Keratinocyte (primary cell): Measurements from ENCODE around the gene USP35. TPM values are rescaled to one million over a fixed set of nuclear protein-coding genes. Genes with fewer than 3 reads are reported as not detected.

Experiments used
- DNase-seq: peaks from one replicate; pipeline ENCODE4 v3.0.0-alpha.2; 2011; ENCODE audit warnings: low read depth, missing footprints, low spot score
- FAIRE-seq: peaks from 2 replicates; lab custom pipeline; 2011; peaks lifted over from hg19 to GRCh38; lab: Jason Lieb, UNC
- H2AFZ ChIP-seq: 2 replicates; pipeline ENCODE4 v1.6.0; 2012; ENCODE audit warnings: low read length, control low read depth, inconsistent platforms; ENCODE audit not compliant: control insufficient read depth
- H3K27ac ChIP-seq: 2 replicates; pipeline ENCODE4 v1.5.1; 2011; ENCODE audit warnings: low read length; ENCODE audit not compliant: control insufficient read depth, insufficient read depth
- H3K27me3 ChIP-seq: 3 replicates; pipeline ENCODE4 v1.6.0; 2011; ENCODE audit warnings: low read length; ENCODE audit not compliant: control insufficient read depth, insufficient read depth; ENCODE audit errors: extremely low read depth
- H3K36me3 ChIP-seq, 2 experiments: 2 replicates in 1 of 2; 3 replicates in 1 of 2; pipeline ENCODE4 v1.5.1; 2011; ENCODE audit warnings: low read length in 2 of 2, mild to moderate bottlenecking in 1 of 2; ENCODE audit not compliant: control insufficient read depth in 2 of 2, insufficient read depth in 2 of 2; ENCODE audit errors: extremely low read depth in 1 of 2
- H3K4me1 ChIP-seq: 3 replicates; pipeline ENCODE4 v1.5.1; 2011; ENCODE audit warnings: low read length; ENCODE audit not compliant: control insufficient read depth, insufficient read depth; ENCODE audit errors: extremely low read depth
- H3K4me2 ChIP-seq: 3 replicates; pipeline ENCODE4 v1.6.0; 2011; ENCODE audit warnings: low read depth, low read length; ENCODE audit not compliant: control insufficient read depth, insufficient read depth; ENCODE audit errors: extremely low read depth
- H3K4me3 ChIP-seq, 3 experiments: fragments of 200-600 bp in 1 of 3; sonication (generic) in 1 of 3; 2 replicates in 2 of 3; 3 replicates in 1 of 3; pipeline ENCODE4 v1.5.1; 2011 to 2016; ENCODE audit warnings: low read length in 3 of 3, mild to moderate bottlenecking in 3 of 3, control low read depth in 2 of 3, inconsistent platforms in 1 of 3, low read depth in 1 of 3, mixed read lengths in 1 of 3, mixed run types in 1 of 3, moderate library complexity in 1 of 3; ENCODE audit not compliant: control insufficient read depth in 2 of 3, insufficient read depth in 2 of 3; ENCODE audit errors: extremely low read depth in 1 of 3
- H3K79me2 ChIP-seq: 2 replicates; pipeline ENCODE4 v1.6.0; 2012; ENCODE audit warnings: low read length; ENCODE audit not compliant: control insufficient read depth, insufficient read depth
- H3K9ac ChIP-seq: 3 replicates; pipeline ENCODE4 v1.6.0; 2011; ENCODE audit warnings: low read length; ENCODE audit not compliant: control insufficient read depth, insufficient read depth; ENCODE audit errors: extremely low read depth
- H3K9me1 ChIP-seq: 3 replicates; pipeline ENCODE4 v1.6.0; 2011; ENCODE audit warnings: low read length; ENCODE audit not compliant: control insufficient read depth, insufficient read depth; ENCODE audit errors: extremely low read depth
- H3K9me3 ChIP-seq: 2 replicates; pipeline ENCODE4 v1.5.1; 2012; ENCODE audit warnings: low read depth, low read length; ENCODE audit not compliant: control insufficient read depth
- H4K20me1 ChIP-seq: 3 replicates; pipeline ENCODE4 v1.6.0; 2011; ENCODE audit warnings: low read length; ENCODE audit not compliant: control insufficient read depth, insufficient read depth; ENCODE audit errors: extremely low read depth
- EZH2 ChIP-seq: IDR thresholded peaks from one replicate; pipeline ENCODE4 v1.6.1; 2012; ENCODE audit warnings: inconsistent platforms, mild to moderate bottlenecking, low read length, moderate library complexity
- dilution Hi-C: fragments of 300-500 bp; cut with MboI; formaldehyde crosslinking; loops from one replicate; pipeline ENCODE4 v1.7.0; 2020; ENCODE audit warnings: low sequenced_read_pairs; ENCODE audit not compliant: extremely low pct_ligation_motif_present
- polyA plus RNA-seq, 5 experiments: library from polyadenylated mRNA; depleted of rRNA in 3 of 5; stranded (reverse) in 3 of 5; stranded (forward) in 1 of 5; unstranded in 1 of 5; fragments of >200 nt; gene quantifications; 1 replicate in 1 of 5; 2 replicates in 3 of 5; 3 replicates in 1 of 5; pipeline versions ENCODE4 v1.2.1 to v1.2.3, GENCODE V29; 2011 to 2012; ENCODE audit warnings: missing spikeins in 2 of 5, low read depth in 1 of 5, low replicate concordance in 1 of 5
- TF ChIP-seq, protein P1 (sequence below), 3 experiments: IDR thresholded peaks in 1 of 3; conservative IDR thresholded peaks in 1 of 3; optimal IDR thresholded peaks in 1 of 3; 2 replicates in 2 of 3; 3 replicates in 1 of 3; pipeline versions ENCODE3 to v1.5.1; 2011; ENCODE audit warnings: low read length in 3 of 3, mild to moderate bottlenecking in 3 of 3, moderate library complexity in 2 of 3, control low read depth in 1 of 3, inconsistent platforms in 1 of 3; ENCODE audit not compliant: insufficient read depth in 2 of 3; ENCODE audit errors: extremely low read depth in 1 of 3

Gene USP35
- polyA plus RNA-seq, 1 donor (not counting 4 experiments of a cell fraction or from before 2014, with no cell fraction given) = 5.0 TPM

DNA sequence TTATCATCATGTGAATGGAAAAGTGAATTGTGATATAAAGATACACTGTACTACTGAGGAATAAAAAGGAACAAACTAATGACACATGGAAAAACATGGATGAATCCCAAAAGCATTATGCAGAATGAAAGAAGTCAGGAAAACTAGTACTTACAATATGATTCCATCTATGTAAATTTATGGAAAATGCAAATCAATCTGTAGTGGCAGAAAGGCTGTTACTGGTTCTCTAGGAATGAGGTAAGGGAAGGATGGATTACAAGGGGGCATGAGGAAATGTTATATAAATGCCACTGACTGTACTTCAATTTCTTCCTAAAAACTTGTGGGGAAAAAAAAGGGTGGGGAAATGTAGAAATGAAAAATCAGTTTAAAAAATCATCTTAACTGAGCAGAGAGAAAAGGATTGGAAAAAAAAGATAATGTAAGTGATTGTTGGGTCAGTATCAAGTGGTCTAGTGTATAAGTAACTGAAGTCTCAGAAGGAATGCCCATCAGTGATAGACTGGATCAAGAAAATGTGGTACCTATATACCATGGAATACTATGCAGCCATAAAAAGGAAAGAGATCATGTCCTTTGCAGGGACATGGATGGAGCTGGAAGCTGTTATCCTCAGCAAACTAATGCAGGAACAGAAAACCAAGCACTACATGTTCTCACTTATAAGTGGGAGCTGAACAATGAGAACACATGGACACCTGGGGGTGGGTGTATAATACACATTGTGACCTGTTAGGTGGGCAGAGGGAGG is 48.8 kb downstream of the USP35 start:
- Histone ChIP-seq H2AFZ (no peak overlapping the region), H3K4me2 (no peak overlapping the region), H3K9me3 (no peaks in the 10 kb centered on the region), H3K4me3 (no peak overlapping the region), H3K79me2 (no peaks in the 10 kb centered on the region), H3K27ac (no peak overlapping the region), H3K9me1 (no peaks in the 10 kb centered on the region), H3K36me3 (no peaks in the 10 kb centered on the region), H3K9ac (no peak overlapping the region), H3K27me3 (no peaks in the 10 kb centered on the region), H3K4me1 (no peaks in the 10 kb centered on the region), H4K20me1 (no peaks in the 10 kb centered on the region)
- DNase-seq = no peak
- dilution Hi-C loops = no loop called here
- FAIRE-seq = no peak
- TF ChIP-seq, protein P1, sequence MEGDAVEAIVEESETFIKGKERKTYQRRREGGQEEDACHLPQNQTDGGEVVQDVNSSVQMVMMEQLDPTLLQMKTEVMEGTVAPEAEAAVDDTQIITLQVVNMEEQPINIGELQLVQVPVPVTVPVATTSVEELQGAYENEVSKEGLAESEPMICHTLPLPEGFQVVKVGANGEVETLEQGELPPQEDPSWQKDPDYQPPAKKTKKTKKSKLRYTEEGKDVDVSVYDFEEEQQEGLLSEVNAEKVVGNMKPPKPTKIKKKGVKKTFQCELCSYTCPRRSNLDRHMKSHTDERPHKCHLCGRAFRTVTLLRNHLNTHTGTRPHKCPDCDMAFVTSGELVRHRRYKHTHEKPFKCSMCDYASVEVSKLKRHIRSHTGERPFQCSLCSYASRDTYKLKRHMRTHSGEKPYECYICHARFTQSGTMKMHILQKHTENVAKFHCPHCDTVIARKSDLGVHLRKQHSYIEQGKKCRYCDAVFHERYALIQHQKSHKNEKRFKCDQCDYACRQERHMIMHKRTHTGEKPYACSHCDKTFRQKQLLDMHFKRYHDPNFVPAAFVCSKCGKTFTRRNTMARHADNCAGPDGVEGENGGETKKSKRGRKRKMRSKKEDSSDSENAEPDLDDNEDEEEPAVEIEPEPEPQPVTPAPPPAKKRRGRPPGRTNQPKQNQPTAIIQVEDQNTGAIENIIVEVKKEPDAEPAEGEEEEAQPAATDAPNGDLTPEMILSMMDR (optimal IDR thresholded peaks at IDR 0.05 in 1 of 3, IDR thresholded peaks at IDR 0.05 in 1 of 3, conservative IDR thresholded peaks at IDR 0.05 in 1 of 3; ENCODE audit: extremely low read depth in 1 of 3, insufficient read depth in 2 of 3, low read length in 3 of 3) = no peak
- no peak for TF ChIP-seq EZH2

DNA sequence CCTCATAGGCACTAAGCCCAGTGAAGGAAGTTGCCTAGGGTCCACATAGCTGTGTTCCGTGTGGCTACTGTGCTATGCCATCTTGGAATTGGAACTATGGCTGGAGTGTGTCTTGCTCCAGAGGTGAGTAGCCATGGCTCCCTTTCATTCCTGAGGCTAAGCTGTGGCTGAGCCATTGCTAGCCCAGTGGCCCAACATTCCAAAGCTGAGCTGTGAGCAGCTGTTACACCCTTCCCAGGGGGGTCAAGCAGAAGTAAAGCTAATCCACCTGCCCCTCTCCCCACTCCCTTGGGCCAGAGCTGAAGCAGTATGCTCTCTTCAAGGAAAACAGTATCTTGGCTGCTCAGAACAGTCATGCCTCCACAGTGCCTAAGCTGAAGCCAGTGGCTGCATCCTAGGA is 51.1 kb downstream of the USP35 start:
- Histone ChIP-seq H3K27ac (no peak overlapping the region), H3K79me2 (no peaks in the 10 kb centered on the region), H3K9me1 (no peaks in the 10 kb centered on the region), H3K4me1 (no peaks in the 10 kb centered on the region), H2AFZ (no peak overlapping the region), H4K20me1 (no peaks in the 10 kb centered on the region), H3K36me3 (no peaks in the 10 kb centered on the region), H3K9me3 (no peaks in the 10 kb centered on the region), H3K9ac (no peak overlapping the region), H3K27me3 (no peaks in the 10 kb centered on the region), H3K4me3 (no peak overlapping the region), H3K4me2 (no peak overlapping the region)
- TF ChIP-seq, protein P1 (optimal IDR thresholded peaks at IDR 0.05 in 1 of 3, IDR thresholded peaks at IDR 0.05 in 1 of 3, conservative IDR thresholded peaks at IDR 0.05 in 1 of 3; ENCODE audit: extremely low read depth in 1 of 3, insufficient read depth in 2 of 3, low read length in 3 of 3) = no peak
- no peak for TF ChIP-seq EZH2
- DNase-seq (no peak), FAIRE-seq (no peak)
- dilution Hi-C loops = no loop called here
